Measurements from ENCODE around the gene RLN1. TPM values are rescaled to one million over a fixed set of nuclear protein-coding genes. Genes with fewer than 3 reads are reported as not detected.

The RLN1 gene
- total and polyA plus RNA-seq, 2 of the 13 experiments (the other 11 are each of a cell fraction or from before 2014, with no cell fraction given) = not detected

GRCh38 chr9:5364294-5365024 is 24.8 kb upstream of the RLN1 start (continued):
- TF ChIP-seq U2AF1 (optimal IDR thresholded peaks at IDR 0.05; ENCODE audit: low read depth, low read length) = no peak
- TF ChIP-seq, protein P1, sequence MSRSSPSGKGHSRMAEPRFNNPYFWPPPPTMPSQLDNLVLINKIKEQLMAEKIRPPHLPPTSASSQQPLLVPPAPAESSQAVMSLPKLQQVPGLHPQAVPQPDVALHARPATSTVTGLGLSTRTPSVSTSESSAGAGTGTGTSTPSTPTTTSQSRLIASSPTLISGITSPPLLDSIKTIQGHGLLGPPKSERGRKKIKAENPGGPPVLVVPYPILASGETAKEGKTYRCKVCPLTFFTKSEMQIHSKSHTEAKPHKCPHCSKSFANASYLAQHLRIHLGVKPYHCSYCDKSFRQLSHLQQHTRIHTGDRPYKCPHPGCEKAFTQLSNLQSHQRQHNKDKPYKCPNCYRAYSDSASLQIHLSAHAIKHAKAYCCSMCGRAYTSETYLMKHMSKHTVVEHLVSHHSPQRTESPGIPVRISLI (CRISPR knock-in tag; IDR thresholded peaks at IDR 0.05; ENCODE audit: borderline replicate concordance) = no peak
- TF ChIP-seq, protein P2, sequence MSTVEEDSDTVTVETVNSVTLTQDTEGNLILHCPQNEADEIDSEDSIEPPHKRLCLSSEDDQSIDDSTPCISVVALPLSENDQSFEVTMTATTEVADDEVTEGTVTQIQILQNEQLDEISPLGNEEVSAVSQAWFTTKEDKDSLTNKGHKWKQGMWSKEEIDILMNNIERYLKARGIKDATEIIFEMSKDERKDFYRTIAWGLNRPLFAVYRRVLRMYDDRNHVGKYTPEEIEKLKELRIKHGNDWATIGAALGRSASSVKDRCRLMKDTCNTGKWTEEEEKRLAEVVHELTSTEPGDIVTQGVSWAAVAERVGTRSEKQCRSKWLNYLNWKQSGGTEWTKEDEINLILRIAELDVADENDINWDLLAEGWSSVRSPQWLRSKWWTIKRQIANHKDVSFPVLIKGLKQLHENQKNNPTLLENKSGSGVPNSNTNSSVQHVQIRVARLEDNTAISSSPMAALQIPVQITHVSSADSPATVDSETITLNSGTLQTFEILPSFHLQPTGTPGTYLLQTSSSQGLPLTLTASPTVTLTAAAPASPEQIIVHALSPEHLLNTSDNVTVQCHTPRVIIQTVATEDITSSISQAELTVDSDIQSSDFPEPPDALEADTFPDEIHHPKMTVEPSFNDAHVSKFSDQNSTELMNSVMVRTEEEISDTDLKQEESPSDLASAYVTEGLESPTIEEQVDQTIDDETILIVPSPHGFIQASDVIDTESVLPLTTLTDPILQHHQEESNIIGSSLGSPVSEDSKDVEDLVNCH (CRISPR knock-in tag; IDR thresholded peaks at IDR 0.05) = no peak
- TF ChIP-seq ARNTL (CRISPR knock-in tag; IDR thresholded peaks at IDR 0.05) = no peak
- TF ChIP-seq, protein P3, sequence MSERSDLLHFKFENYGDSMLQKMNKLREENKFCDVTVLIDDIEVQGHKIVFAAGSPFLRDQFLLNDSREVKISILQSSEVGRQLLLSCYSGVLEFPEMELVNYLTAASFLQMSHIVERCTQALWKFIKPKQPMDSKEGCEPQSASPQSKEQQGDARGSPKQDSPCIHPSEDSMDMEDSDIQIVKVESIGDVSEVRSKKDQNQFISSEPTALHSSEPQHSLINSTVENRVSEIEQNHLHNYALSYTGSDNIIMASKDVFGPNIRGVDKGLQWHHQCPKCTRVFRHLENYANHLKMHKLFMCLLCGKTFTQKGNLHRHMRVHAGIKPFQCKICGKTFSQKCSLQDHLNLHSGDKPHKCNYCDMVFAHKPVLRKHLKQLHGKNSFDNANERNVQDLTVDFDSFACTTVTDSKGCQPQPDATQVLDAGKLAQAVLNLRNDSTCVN (CRISPR knock-in tag; IDR thresholded peaks at IDR 0.05; ENCODE audit: borderline replicate concordance) = no peak
- TF ChIP-seq PTBP1 (IDR thresholded peaks at IDR 0.05; ENCODE audit: low read depth, low read length, poor library complexity, severe bottlenecking) = no peak
- no peak for TF ChIP-seq ZBTB7B (CRISPR knock-in tag; IDR thresholded peaks at IDR 0.05)
- TF ChIP-seq ETS1 (CRISPR knock-in tag; IDR thresholded peaks at IDR 0.05) = no peak
- TF ChIP-seq RBM22 (optimal IDR thresholded peaks at IDR 0.05; ENCODE audit: low read length) = no peak
- TF ChIP-seq ZNF207 (IDR thresholded peaks at IDR 0.05; ENCODE audit: borderline replicate concordance) = no peak
- no peak for TF ChIP-seq MAFG (CRISPR knock-in tag; IDR thresholded peaks at IDR 0.05)

Data from HepG2 (cell line).